A549 (cell line): Measurements from ENCODE around the gene SLIT1. TPM values are rescaled to one million over a fixed set of nuclear protein-coding genes. Genes with fewer than 3 reads are reported as not detected.

ENCODE experiments used
- ATAC-seq, 2 experiments: fragments of 200-7000 bp in 1 of 2; fragments of >200 bp in 1 of 2; cut with Nextera tagmentation in 1 of 2; cut with Tn5 transposase in 1 of 2; 3 replicates each; pipeline versions ENCODE4 v1.8.0 to v1.9.1; 2018 to 2020; ENCODE audit warnings: mild to moderate bottlenecking in 1 of 2, moderate library complexity in 1 of 2
- CTCF ChIA-PET: fragments of 300-600 bp; sonication (Branson Sonifier 250); formaldehyde crosslinking; extraction: SDS; loops from one replicate; lab custom pipeline; 2021; ENCODE audit warnings: antibody characterized with exemption, inconsistent platforms; lab: Yijun Ruan, JAX
- POLR2A ChIA-PET: fragments of 350-600 bp; formaldehyde crosslinking; extraction: SDS; loops from one replicate; lab custom pipeline; 2021; ENCODE audit warnings: antibody characterized with exemption, inconsistent platforms; lab: Yijun Ruan, JAX
- DNase-seq, 2 experiments: peaks; one replicate each; pipeline versions ENCODE4 v3.0.0 to v3.0.0-alpha.2; 2011 to 2016; ENCODE audit warnings: low read depth in 1 of 2, low spot score in 1 of 2
- FAIRE-seq: peaks from 2 replicates; lab custom pipeline; 2011; peaks lifted over from hg19 to GRCh38; lab: Jason Lieb, UNC
- H3K27ac ChIP-seq, 2 experiments: fragments of >200 bp; sonication (Bioruptor Twin); formaldehyde crosslinking; 3 replicates each; pipeline ENCODE4 v1.5.1; 2016 to 2017
- H3K4me1 ChIP-seq: fragments of >200 bp; sonication (Bioruptor Twin); formaldehyde crosslinking; 3 replicates; pipeline ENCODE4 v1.6.1; 2016
- H3K4me2 ChIP-seq: fragments of >200 bp; sonication (Bioruptor Twin); formaldehyde crosslinking; 3 replicates; pipeline ENCODE4 v1.6.1; 2016
- H3K4me3 ChIP-seq: fragments of >200 bp; sonication (Bioruptor Twin); formaldehyde crosslinking; 3 replicates; pipeline ENCODE4 v1.5.1; 2016
- H3K9me3 ChIP-seq: fragments of >200 bp; sonication (Bioruptor Twin); formaldehyde crosslinking; 3 replicates; pipeline ENCODE4 v1.6.1; 2016
- BHLHE40 ChIP-seq: IDR thresholded peaks from 2 replicates; pipeline ENCODE4 v1.6.1; 2012; ENCODE audit warnings: low read depth, low read length, inconsistent platforms
- CBX2 ChIP-seq: fragments of 200-600 bp; sonication (generic); IDR thresholded peaks from 2 replicates; pipeline ENCODE4 v1.6.1; 2016; ENCODE audit warnings: low read depth, mild to moderate bottlenecking, borderline replicate concordance
- CBX8 ChIP-seq: fragments of 200-600 bp; sonication (generic); IDR thresholded peaks from 2 replicates; pipeline ENCODE4 v1.6.1; 2016
- CEBPB ChIP-seq, 2 experiments: fragments of >200 bp in 1 of 2; sonication (Bioruptor Twin) in 1 of 2; formaldehyde crosslinking in 1 of 2; IDR thresholded peaks; 2 replicates each; pipeline ENCODE4 v1.6.1; 2012 to 2016
- CTCF ChIP-seq: fragments of >200 bp; sonication (Bioruptor Twin); formaldehyde crosslinking; IDR thresholded peaks from 3 replicates; pipeline ENCODE4 v1.5.1; 2016
- EHF ChIP-seq: fragments of 250-450 bp; sonication (Bioruptor Pico); IDR thresholded peaks from 2 replicates; pipeline ENCODE4 v1.5.0; 2020; ENCODE audit warnings: mild to moderate bottlenecking
- EP300 ChIP-seq, 2 experiments: fragments of >200 bp; sonication (Bioruptor Twin); formaldehyde crosslinking; IDR thresholded peaks; 2 replicates in 1 of 2; 3 replicates in 1 of 2; pipeline ENCODE4 v1.6.1; 2016 to 2017
- FOSB ChIP-seq: fragments of 250-450 bp; sonication (Bioruptor Pico); IDR thresholded peaks from 2 replicates; pipeline ENCODE4 v1.5.0; 2020; ENCODE audit warnings: mild to moderate bottlenecking, moderate library complexity
- GATA3 ChIP-seq: IDR thresholded peaks from 2 replicates; pipeline ENCODE4 v1.6.1; 2012; ENCODE audit warnings: borderline replicate concordance
- HDAC2 ChIP-seq: fragments of 200-600 bp; sonication (generic); IDR thresholded peaks from 2 replicates; pipeline ENCODE4 v1.6.1; 2016
- HOXB5 ChIP-seq: fragments of 250-450 bp; sonication (Bioruptor Pico); IDR thresholded peaks from 2 replicates; pipeline ENCODE4 v1.5.0; 2020; ENCODE audit warnings: mild to moderate bottlenecking, moderate library complexity
- JUNB ChIP-seq: fragments of >200 bp; sonication (Bioruptor Twin); formaldehyde crosslinking; IDR thresholded peaks from 2 replicates; pipeline ENCODE4 v1.6.1; 2016
- KDM1A ChIP-seq: fragments of 200-600 bp; sonication (generic); IDR thresholded peaks from 2 replicates; pipeline ENCODE4 v1.6.1; 2016; ENCODE audit warnings: low read depth, mild to moderate bottlenecking
- MAZ ChIP-seq: fragments of 150-350 bp; IDR thresholded peaks from 2 replicates; pipeline ENCODE4 v1.6.1; 2014; ENCODE audit warnings: antibody characterized with exemption, low read depth, low read length, borderline replicate concordance
- NFE2L2 ChIP-seq: fragments of 150-350 bp; conservative IDR thresholded peaks from 2 replicates; pipeline ENCODE4 v1.6.1; 2014; ENCODE audit warnings: low read length
- NPAS2 ChIP-seq: fragments of 250-450 bp; sonication (Bioruptor Pico); IDR thresholded peaks from 2 replicates; pipeline ENCODE4 v1.8.0; 2022; ENCODE audit warnings: mild to moderate bottlenecking, moderate library complexity, borderline replicate concordance
- NR3C1 ChIP-seq: fragments of >200 bp; sonication (Bioruptor Twin); formaldehyde crosslinking; IDR thresholded peaks from 3 replicates; pipeline ENCODE4 v1.6.1; 2017
- POLR2A ChIP-seq: IDR thresholded peaks from 2 replicates; pipeline ENCODE4 v1.6.1; 2012; ENCODE audit warnings: mild to moderate bottlenecking, low read length
- POLR2AphosphoS2 ChIP-seq: conservative IDR thresholded peaks from 2 replicates; pipeline ENCODE4 v1.6.1; 2012; ENCODE audit warnings: low read length, improper control_type of control experiment, inconsistent platforms
- RAD21 ChIP-seq, 2 experiments: fragments of >200 bp in 1 of 2; sonication (Bioruptor Twin) in 1 of 2; formaldehyde crosslinking in 1 of 2; IDR thresholded peaks in 1 of 2; conservative IDR thresholded peaks in 1 of 2; 2 replicates in 1 of 2; 3 replicates in 1 of 2; pipeline ENCODE4 v1.6.1; 2012 to 2018; ENCODE audit warnings: inconsistent platforms in 1 of 2
- RFX5 ChIP-seq: fragments of 450-650 bp; IDR thresholded peaks from 2 replicates; pipeline ENCODE4 v1.7.1; 2014; ENCODE audit warnings: antibody characterized with exemption, mild to moderate bottlenecking, moderate library complexity
- RNF2 ChIP-seq: fragments of 200-600 bp; sonication (generic); IDR thresholded peaks from 2 replicates; pipeline ENCODE4 v1.6.1; 2016; ENCODE audit warnings: low read depth, mild to moderate bottlenecking, antibody characterized with exemption, moderate library complexity, borderline replicate concordance
- SMC3 ChIP-seq: fragments of >200 bp; sonication (Bioruptor Twin); formaldehyde crosslinking; IDR thresholded peaks from 3 replicates; pipeline ENCODE4 v1.6.1; 2018; ENCODE audit warnings: inconsistent platforms
- TFCP2L1 ChIP-seq: fragments of 250-450 bp; sonication (Bioruptor Pico); IDR thresholded peaks from 2 replicates; pipeline ENCODE4 v1.5.0; 2021; ENCODE audit warnings: mild to moderate bottlenecking
- TP53 ChIP-seq: fragments of 250-450 bp; sonication (Bioruptor Pico); IDR thresholded peaks from 2 replicates; pipeline ENCODE4 v1.5.0; 2021; ENCODE audit warnings: mild to moderate bottlenecking, moderate library complexity
- ZNF302 ChIP-seq: fragments of 250-450 bp; sonication (Bioruptor Pico); IDR thresholded peaks from 2 replicates; pipeline ENCODE4 v1.9.0; 2021; ENCODE audit warnings: inconsistent platforms, mild to moderate bottlenecking, moderate library complexity
- ZSCAN20 ChIP-seq: fragments of 250-450 bp; sonication (Bioruptor Pico); IDR thresholded peaks from 2 replicates; pipeline ENCODE4 v1.8.0; 2022; ENCODE audit warnings: mild to moderate bottlenecking, moderate library complexity
- WGBS: methylation state at CpG from one replicate; pipeline ENCODE4 v1.1.6; 2017; ENCODE audit errors: missing lambda C conversion rate; 5-methylcytosine and 5-hydroxymethylcytosine counted together
- polyA plus RNA-seq, 4 experiments: library from polyadenylated mRNA; depleted of rRNA in 3 of 4; stranded (reverse); fragments of >200 nt; fragmentation: RNase III in 1 of 4; extraction: RNeasy Plus Mini Kit Qiagen cat#74134 plus additional on column Dnase treatment in 1 of 4; gene quantifications; 2 replicates in 3 of 4; 3 replicates in 1 of 4; pipeline ENCODE4 v1.2.3, GENCODE V29; 2011 to 2017
- TF ChIP-seq, protein P1 (sequence below): fragments of 150-350 bp; IDR thresholded peaks from 2 replicates; pipeline ENCODE4 v1.6.1; 2014; ENCODE audit warnings: low read depth, mild to moderate bottlenecking, low read length
- TF ChIP-seq, protein P2 (sequence below): fragments of 450-650 bp; IDR thresholded peaks from 2 replicates; pipeline ENCODE4 v1.6.1; 2014; ENCODE audit warnings: antibody characterized with exemption
- TF ChIP-seq, protein P3 (sequence below): IDR thresholded peaks from 2 replicates; pipeline ENCODE4 v1.6.1; 2012; ENCODE audit warnings: low read depth, borderline replicate concordance

The SLIT1 gene
- polyA plus RNA-seq, 2 of the 4 experiments (the other 2 are of a cell fraction), result 0.05 to 0.09 TPM

- CTCF ChIA-PET, result interaction anchor here (1.2 to 4.7 kb wide), 4 partner anchors 12 to 105 kb away, joined by 3 to 24 read pairs (median 12); no protein-coding TSS in a partner anchor
Measured at GRCh38 chr10:97105303-97105702, 80.5 kb downstream of the SLIT1 start.

DNA sequence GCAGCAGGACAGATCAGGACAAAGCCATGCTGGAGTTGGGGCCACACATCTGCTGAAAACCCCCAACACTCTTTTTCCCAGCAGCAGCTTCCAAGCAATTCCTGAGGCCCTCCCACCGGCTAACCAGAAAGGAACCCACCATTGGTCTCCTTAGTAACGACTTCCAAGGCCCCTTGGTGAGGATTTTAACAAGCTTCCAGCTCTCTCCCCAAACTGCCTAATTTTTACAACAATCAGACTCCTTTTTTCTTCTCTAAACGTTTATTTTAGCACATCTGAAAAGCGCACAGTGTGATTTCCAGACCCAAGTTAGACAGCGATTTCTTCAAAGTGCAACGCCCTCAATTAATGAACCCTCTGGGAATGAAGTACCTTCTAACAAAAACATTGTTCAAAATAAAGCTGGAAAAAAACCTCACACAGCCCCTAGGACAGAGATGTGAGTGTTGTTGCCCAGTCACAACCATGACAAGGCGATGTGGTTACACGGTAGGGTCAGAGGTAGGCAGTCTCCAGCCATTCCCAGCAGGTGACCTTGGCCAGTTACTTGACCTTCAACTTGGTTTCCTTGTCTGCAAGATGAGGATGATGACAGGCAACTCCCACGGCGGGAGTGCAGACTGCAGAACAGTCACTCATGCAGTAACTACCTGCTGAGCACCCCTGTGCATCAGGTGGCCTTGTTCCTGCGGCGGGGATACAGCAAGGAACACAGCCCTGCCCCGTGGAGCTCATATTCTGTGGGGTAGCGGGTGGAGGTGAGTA lies 82.3 kb downstream of the SLIT1 start:
- TF ChIP-seq TP53 (CRISPR knock-in tag) (no peak), BHLHE40 (no peak), POLR2AphosphoS2 (no peak), RAD21 (conservative IDR thresholded peaks at IDR 0.05 in 1 of 2, IDR thresholded peaks at IDR 0.05 in 1 of 2) (no peak), SMC3 (no peak), CEBPB (IDR thresholded peaks at IDR 0.05) (no peak), ZNF302 (no peak), RFX5 (no peak), KDM1A (no peak), CTCF (no peak), HDAC2 (no peak), CBX2 (no peak), NPAS2 (CRISPR knock-in tag) (no peak), JUNB (no peak), FOSB (no peak), HOXB5 (CRISPR knock-in tag) (no peak), EHF (CRISPR knock-in tag) (no peak)
- TF ChIP-seq, protein P1, sequence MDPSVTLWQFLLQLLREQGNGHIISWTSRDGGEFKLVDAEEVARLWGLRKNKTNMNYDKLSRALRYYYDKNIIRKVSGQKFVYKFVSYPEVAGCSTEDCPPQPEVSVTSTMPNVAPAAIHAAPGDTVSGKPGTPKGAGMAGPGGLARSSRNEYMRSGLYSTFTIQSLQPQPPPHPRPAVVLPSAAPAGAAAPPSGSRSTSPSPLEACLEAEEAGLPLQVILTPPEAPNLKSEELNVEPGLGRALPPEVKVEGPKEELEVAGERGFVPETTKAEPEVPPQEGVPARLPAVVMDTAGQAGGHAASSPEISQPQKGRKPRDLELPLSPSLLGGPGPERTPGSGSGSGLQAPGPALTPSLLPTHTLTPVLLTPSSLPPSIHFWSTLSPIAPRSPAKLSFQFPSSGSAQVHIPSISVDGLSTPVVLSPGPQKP, result no peak
- TF ChIP-seq, protein P2, sequence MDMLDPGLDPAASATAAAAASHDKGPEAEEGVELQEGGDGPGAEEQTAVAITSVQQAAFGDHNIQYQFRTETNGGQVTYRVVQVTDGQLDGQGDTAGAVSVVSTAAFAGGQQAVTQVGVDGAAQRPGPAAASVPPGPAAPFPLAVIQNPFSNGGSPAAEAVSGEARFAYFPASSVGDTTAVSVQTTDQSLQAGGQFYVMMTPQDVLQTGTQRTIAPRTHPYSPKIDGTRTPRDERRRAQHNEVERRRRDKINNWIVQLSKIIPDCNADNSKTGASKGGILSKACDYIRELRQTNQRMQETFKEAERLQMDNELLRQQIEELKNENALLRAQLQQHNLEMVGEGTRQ, result no peak
- TF ChIP-seq, protein P3, sequence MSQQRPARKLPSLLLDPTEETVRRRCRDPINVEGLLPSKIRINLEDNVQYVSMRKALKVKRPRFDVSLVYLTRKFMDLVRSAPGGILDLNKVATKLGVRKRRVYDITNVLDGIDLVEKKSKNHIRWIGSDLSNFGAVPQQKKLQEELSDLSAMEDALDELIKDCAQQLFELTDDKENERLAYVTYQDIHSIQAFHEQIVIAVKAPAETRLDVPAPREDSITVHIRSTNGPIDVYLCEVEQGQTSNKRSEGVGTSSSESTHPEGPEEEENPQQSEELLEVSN, result no peak
- H3K4me2 ChIP-seq, result no peak overlapping the region
- POLR2A ChIA-PET, result no interaction called here
- no peaks in the 10 kb centered on the region for H3K9me3 ChIP-seq
- no peaks in the 10 kb centered on the region for H3K4me1 ChIP-seq
- WGBS, result 27% methylated on average over 10 of the region's 14 CpGs
- no peak overlapping the region for H3K27ac ChIP-seq
- CTCF ChIA-PET, result interaction anchor here (0.8 to 4.7 kb wide), 10 partner anchors 9 to 593 kb away, joined by 3 to 24 read pairs (median 4); no protein-coding TSS in a partner anchor
- no peak overlapping the region for H3K4me3 ChIP-seq
- no peak for FAIRE-seq
- ATAC-seq, result no peak
- no peak for DNase-seq

More at GRCh38 chr10:97105303-97105702, 80.5 kb downstream of the SLIT1 start:
- POLR2A ChIA-PET, result no interaction called here
- WGBS, result 43% methylated on average over 7 of the region's 7 CpGs
- no peaks in the 10 kb centered on the region for H3K9me3 ChIP-seq
- no peak overlapping the region for H3K4me2 ChIP-seq
- no peak for FAIRE-seq
- H3K4me3 ChIP-seq, result no peak overlapping the region
- H3K27ac ChIP-seq, result no peak overlapping the region
- DNase-seq, result no peak
- ATAC-seq, result no peak
- H3K4me1 ChIP-seq, result no peaks in the 10 kb centered on the region
- TF ChIP-seq ZSCAN20 (no peak), RNF2 (no peak), NR3C1 (no peak), CBX8 (no peak), GATA3 (no peak), POLR2A (no peak), FOSB (no peak), TFCP2L1 (CRISPR knock-in tag) (no peak), MAZ (no peak), EP300 (IDR thresholded peaks at IDR 0.05) (no peak), NFE2L2 (no peak), HDAC2 (no peak), SMC3 (no peak)
- TF ChIP-seq, protein P1, result no peak
